HG02840 (cell line): ENCODE data around the gene VAT1.
"Not testable (repeated sequence)": the region's sequence is repeated elsewhere in the genome, so short reads cannot be mapped to it uniquely, and the experiment has no call there.

ENCODE experiments used
- ATAC-seq: cut with Tn5 transposase; IDR thresholded peaks from one replicate; pipeline ENCODE4 v1.9.1; 2021; ENCODE audit warnings: mild to moderate bottlenecking, moderate library complexity, moderate number of reproducible peaks; ENCODE audit not compliant: unreplicated experiment, low FRiP score

VAT1 gene

GRCh38 chr17:43011728-43012472, 10.3 kb downstream of the VAT1 start:
- no peak for ATAC-seq

DNA sequence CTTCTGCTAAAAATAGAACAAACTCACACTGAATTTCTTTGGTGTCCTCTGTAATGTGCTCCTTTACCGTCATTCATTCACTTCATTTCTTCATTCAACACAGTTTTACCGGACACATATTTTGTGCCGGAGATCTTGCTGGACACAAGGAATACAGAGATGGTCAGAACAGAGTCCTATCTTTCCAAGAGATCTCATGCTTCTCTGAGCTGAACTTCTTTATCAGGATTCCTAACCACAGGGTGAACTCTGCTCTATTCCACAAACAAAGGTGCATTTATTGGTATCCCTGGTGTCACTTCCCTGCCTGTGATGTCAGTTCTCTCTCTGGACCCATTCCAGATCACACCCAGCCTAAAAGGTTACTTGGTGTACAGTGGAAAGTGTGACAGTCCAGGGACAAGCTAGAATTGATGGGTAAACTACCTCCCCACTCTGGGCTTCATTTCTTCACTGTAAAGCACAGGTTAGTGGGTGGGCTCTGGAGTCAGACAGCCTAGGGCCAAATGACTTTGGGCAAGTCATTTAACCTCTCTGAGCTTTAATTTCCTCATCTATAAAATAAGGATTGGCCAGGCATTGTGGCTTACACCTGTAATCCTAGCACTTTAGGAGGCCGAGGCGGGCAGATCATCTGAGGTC, 11.4 kb downstream of the VAT1 start:
- no peak for ATAC-seq

DNA sequence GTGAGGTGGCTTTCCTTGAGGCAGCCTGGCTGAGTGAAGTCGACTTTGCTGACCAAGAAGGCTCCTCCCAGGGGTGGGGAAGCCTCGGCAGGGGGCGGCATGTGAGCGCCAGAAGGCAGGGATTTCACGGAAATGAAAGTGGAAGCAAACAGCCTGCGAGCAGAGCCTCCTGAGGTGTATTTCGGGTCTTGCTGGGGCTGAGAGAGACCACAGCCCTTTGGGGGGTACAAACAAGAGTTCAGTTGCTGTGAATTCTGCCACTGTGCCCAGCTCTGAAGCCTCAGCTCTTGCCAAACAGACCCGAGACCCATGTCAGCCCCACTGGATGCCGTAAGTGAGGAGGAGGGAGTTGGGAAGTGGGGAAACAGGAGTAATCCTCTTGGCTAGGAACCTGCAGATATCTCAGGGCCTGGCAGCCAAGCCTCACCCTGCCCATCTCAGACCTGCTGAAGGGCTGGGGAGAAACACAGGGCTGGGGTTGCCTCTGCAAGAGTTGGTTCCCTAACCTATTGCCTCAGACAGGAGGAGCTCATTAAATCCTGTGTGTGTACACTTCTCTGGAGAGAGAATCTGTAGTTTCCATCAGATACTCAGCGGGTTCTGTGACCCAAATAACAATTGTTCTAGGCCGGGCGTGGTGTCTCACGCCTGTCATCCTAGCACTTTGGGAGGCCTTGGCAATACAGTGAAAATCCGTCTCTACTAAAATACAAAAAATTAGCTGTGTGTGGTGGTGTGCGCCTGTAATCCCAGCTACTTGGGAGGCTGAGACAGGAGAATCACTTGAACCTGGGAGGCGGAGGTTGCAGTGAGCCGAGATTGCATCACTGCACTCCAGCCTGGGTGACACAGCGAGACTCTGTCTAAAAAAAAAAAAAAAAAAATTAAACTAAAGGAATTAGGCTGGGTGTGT, 15.3 kb downstream of the VAT1 start, which contains the start of gene IFI35:
TSS of gene IFI35 (plus strand) at position 146 of the 913 bp plus-strand sequence. CDS start at position 310, 164 bp downstream.
- ATAC-seq = peak; percentile 81

DNA sequence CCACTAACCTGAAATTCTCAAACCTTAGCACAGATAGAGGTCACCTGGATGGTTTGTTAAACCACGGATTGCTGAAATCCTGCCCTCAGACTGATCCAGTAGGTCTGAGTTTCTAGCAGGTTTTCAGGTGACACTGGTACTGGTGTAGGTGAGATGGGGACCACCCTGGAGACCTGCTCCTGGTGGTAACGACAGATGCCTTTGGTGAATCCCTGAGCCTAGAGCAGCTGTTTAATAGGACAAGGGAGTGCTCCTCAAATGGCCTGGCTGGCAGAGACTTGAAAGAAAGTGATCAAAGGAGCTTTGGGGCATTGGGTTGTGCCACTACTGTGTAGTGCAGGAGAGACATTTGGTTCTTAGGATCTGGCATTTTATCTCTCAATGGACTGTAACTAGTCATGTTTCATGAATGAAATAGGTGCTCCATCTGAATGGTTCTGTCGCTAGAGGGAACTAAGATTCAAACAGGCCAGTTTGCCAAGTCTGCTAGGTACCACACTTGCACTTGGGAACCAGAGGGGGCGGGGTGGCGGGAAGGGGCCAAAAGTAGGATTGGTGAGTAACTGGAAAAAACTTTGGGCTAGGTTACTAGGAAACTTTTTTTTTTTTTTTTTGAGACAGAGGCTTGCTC, 18.5 kb downstream of the VAT1 start:
- no peak for ATAC-seq

- not testable (repeated sequence) for ATAC-seq
Observed at GRCh38 chr17:43000894-43001293, 21.3 kb downstream of the VAT1 start.

DNA sequence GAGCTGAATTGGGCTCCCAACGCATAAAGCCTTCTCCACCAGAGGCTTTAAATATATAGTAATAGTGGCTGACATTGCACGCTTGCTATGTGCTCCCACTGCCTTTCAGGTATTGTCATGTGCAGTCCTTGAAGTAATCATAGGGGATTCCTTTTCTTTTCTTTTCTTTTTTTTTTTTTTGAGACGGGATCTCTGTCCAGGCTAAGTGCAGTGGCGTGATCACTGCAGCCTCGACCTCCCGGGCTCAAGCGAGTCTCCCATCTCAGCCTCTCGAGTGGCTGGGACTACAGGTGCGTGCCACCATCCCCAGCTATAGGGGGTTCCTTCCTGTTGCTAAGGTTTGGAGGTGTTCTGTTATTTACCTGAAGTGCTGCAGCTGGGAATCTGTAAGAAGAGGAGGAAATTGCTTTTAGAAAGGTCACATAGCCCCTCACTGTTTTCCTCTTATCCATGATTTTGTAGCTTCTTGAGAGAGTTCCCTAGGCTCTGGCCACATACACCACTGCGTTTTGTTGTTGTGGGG, 23.1 kb downstream of the VAT1 start:
- ATAC-seq = no peak

DNA sequence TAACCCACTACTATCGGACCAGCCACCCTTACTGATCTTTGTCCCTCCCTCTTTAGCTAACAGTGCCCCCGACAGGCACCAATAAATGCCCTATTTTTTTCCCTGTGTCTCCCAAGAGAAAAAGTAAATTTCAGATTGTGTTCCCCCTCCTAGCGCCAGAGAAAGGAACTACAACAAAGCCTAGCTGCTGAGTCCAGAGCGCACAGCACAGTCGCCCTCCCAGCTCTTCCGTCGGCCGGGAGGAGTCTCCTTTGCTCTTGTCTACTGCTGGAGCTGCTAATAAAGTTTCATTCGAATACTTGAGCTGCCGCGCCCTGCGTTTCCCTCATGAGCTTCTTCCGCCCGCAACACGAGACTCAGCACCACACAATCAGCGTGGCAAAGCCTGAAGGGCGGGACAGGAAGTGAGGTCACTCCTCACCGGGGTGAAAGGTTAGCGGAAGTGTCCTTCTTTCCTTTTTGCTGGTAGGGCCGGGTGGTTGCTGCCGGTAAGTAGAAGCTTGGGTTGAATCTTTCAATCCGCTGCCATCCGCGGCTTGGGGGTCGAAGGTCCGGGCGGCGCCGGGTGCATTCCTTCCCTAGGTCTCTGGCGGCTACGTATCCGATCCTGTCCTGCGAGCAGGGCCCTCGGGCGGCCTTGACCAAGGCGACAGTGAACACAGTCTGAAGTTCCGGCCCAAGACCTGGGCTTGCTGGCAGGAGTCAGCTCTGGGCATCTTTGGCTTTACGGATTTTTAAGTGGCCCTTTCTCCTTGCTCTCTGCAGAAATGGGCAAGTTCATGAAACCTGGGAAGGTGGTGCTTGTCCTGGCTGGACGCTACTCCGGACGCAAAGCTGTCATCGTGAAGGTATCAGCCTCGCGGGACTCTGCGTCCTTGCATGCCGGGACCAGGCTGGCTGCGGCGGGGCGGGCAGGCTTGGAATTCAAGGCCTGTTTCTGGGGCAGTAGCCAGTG, 23.9 kb downstream of the VAT1 start, which contains the start of gene RPL27:
TSS of gene RPL27 (plus strand) at position 436 of the 955 bp plus-strand sequence. CDS start at position 768, 332 bp downstream.
- peak; percentile 88 for ATAC-seq

DNA sequence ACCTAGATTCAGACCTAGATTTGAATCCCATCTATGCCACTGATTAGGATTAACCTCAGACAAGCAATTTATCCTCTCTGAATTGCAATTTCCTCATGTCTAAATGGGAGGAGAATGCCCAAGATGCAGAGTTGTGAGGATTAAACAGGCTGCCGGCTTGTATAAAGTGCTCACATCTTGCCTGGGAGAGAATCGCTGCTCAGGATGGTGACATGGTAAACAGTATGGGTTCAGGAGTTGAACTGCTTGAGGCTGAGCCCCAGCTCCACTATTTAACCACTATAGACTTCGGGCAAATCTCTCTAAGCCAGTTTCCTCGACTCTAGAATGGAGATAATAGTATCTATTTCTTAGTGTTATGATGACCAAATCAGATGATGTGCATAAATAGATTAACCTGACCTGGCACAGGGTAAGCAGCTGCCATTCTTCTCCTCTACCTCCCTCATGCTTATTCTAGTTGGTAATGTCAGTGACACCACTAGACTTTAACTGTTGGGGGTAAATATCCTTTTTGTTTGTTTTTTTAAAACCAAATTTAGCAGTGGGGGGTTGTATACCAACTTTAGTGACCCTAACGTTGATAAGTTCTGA, 24.7 kb downstream of the VAT1 start:
- ATAC-seq = no peak

GRCh38 chr17:42993913-42994312, 28.3 kb downstream of the VAT1 start:
- not testable (repeated sequence) for ATAC-seq

- no peak for ATAC-seq
Observed at GRCh38 chr17:42992872-42993271, 29.3 kb downstream of the VAT1 start.

DNA sequence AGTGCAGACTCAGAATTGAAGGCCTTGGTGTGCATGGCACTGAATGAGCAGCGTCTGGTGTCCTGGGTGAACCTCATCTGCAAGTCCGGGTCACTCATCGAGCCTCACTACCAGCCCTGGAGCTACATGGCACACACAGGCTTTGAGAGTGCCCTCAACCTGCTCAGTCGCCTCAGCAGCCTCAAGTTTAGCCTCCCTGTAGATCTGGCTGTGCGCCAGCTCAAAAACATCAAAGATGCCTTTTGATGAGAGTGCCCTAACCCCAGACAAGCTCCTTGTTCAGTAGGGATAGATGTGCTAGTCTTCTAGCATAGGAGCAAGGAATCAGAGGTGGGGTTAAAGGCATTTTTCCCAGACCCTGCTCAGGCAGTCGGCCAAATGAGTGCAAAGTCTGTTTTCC, 30.7 kb downstream of the VAT1 start:
- ATAC-seq = no peak

- no peak for ATAC-seq
Observed at GRCh38 chr17:42989726-42990652, 32.2 kb downstream of the VAT1 start.

DNA sequence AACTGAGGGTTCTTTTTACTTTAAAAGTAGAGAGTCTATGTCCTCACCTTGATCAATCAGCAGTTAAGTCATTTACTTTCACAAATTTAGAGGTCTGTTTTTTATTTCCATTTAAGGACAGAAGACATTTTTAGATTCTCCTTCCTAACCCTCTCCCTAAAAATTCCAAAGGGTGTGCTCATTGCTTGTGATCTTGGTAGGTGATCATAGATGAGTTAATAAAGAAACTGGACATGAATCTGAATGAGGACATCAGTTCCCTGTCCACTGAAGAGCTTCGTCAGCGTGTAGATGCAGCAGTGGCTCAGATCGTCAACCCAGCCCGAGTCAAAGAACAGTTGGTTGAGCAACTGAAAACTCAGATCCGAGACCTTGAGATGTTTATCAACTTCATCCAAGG, 33.0 kb downstream of the VAT1 start:
- ATAC-seq = no peak

- no peak for ATAC-seq
Observed at GRCh38 chr17:42985225-42985624, 37.0 kb downstream of the VAT1 start.

GRCh38 chr17:42982266-42982665, 39.9 kb downstream of the VAT1 start:
- ATAC-seq = no peak

DNA sequence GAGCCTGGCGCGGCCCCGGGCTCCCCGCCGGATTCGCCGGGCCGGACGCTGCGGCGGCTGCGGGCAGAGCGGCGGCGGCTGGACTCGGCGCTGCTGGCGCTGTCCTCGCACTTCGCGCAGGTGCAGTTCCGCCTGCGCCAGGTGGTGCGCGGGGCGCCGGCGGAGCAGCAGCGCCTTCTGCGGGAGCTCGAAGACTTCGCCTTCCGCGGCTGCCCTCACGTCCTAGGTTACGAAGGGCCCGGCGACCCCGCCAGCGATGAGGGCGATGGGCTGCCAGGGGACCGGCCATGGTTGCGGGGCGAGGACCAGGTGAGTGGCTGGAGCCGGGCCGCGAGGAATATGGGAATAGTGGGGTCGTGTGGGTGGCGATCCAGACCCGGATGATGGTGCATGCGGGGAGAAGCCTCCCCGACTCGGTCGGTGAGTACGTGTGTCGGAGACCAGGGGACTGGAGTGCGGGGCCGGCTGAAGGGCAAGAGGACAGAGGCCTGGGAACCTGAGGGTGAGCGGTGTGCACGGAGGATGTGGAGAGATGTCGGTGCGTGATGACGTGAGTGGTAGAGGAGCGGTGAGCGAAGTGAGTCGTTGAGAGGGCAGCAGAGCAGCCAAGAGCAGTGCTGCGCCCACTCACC, 41.3 kb downstream of the VAT1 start:
- ATAC-seq = peak; percentile 33

GRCh38 chr17:42980274-42980765, 41.9 kb downstream of the VAT1 start, which contains the start of gene RUNDC1:
Gene RUNDC1, plus strand, starts transcription at chr17:42980565. Its CDS starts 12 bp downstream, at chr17:42980577.
- peak; percentile 58 for ATAC-seq
